HFF-Myc (cell line): ENCODE measurements around the gene TAF10.
A peak's percentile ranks its signal among the peaks of the same experiment; 100 is the strongest.

Source experiments
- DNase-seq: peaks from one replicate; pipeline ENCODE4 v3.0.0-alpha.2; 2011; ENCODE audit warnings: low read depth; ENCODE audit errors: extremely low read depth
- H3K4me3 ChIP-seq: replicated peaks from 2 replicates; pipeline ENCODE4 v1.5.1; 2011; ENCODE audit warnings: low read depth, mild to moderate bottlenecking, control low read depth, low read length
- TF ChIP-seq, protein P1 (sequence below): IDR thresholded peaks from 2 replicates; pipeline ENCODE4 v1.5.1; 2012; ENCODE audit warnings: mild to moderate bottlenecking, low read depth, low read length, control low read depth; ENCODE audit errors: missing control alignments

The TAF10 gene

DNA sequence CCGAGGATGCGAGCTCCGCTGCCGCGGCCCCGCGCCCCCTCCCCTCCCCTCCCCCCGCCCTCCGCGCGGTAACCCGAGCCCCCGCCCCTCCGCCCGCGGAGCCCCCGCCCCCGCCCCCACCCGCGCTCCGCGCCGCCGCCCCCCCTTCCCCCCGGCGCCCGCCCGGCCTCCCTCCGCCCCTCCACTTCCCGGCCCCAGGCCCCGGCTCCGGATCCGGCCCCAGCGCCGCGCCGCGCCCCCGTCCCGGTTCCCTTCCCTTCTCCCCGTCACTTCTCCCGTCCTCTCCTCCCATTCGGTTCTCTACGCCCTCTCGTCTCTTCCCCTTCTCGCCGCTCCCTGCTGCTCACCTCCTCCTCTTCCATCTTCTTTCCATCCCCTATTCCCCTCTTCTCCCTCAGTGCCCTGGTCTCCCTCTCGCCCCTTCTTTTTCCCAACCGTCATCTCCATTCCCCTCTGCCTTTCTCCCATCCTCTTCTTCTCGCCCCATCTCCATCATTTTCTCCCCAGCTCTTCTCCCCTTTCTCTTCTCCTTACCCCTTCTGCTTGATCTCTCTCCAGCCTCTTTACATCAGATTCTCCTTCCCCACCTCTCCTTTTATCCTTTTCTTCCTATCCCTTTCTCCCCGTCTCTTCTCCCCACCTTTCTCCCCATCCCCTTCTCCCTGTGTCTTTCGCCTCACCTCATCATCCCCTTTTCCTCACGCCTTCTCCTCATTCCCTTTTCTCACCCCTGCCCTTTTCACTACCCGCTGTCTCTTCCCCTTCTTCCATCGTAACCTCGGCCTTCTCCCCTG, 44.0 kb upstream of the TAF10 start, which contains the start of gene DCHS1:
DCHS1 (minus strand) TSS at position 20 of the 794 bp plus-strand sequence. CDS start 14,196 bp downstream, outside the sequence.
- no peak for DNase-seq
- H3K4me3 ChIP-seq = peak within 1 kb of the TSS; percentile 34
- TF ChIP-seq, protein P1, sequence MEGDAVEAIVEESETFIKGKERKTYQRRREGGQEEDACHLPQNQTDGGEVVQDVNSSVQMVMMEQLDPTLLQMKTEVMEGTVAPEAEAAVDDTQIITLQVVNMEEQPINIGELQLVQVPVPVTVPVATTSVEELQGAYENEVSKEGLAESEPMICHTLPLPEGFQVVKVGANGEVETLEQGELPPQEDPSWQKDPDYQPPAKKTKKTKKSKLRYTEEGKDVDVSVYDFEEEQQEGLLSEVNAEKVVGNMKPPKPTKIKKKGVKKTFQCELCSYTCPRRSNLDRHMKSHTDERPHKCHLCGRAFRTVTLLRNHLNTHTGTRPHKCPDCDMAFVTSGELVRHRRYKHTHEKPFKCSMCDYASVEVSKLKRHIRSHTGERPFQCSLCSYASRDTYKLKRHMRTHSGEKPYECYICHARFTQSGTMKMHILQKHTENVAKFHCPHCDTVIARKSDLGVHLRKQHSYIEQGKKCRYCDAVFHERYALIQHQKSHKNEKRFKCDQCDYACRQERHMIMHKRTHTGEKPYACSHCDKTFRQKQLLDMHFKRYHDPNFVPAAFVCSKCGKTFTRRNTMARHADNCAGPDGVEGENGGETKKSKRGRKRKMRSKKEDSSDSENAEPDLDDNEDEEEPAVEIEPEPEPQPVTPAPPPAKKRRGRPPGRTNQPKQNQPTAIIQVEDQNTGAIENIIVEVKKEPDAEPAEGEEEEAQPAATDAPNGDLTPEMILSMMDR = no peak

DNA sequence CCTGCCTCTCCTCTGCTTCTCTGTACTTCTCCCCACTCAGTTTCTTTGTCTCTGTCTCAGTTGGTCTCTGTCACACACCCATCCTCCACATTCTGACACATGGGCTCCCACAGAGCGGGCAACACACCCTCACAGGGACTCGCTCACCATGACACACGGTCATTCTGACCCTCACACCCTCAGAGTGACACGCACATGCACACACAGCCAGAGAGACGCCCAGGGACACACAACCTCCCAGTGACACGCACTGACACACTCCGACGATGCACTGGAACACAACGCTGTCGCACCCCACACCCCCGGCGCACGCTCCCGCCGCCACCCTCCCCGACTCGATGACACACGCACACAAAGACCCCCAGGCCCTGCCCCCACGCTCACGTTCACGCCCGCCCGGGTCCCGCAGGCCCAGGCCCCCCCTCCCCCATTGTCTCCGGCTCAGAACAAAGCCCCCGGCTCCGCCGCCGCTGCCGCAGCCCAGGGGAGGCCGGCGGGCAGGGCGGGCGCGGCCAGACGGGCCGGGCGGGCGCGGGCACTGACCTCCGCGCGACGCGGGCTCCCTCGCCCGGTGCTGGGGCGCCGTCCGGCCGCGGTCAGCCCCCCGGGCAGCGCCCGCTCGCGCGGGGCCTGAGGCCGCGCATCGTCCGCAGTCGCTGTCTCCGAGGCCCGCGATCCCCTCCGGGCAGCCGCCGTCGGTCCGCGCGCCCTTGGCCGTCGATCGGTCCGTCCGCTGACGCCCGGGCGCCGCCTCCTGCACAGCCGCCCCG, 43.2 kb upstream of the TAF10 start:
- peak overlapping the region; percentile 34 for H3K4me3 ChIP-seq
- TF ChIP-seq, protein P1 = no peak
- no peak for DNase-seq

DNA sequence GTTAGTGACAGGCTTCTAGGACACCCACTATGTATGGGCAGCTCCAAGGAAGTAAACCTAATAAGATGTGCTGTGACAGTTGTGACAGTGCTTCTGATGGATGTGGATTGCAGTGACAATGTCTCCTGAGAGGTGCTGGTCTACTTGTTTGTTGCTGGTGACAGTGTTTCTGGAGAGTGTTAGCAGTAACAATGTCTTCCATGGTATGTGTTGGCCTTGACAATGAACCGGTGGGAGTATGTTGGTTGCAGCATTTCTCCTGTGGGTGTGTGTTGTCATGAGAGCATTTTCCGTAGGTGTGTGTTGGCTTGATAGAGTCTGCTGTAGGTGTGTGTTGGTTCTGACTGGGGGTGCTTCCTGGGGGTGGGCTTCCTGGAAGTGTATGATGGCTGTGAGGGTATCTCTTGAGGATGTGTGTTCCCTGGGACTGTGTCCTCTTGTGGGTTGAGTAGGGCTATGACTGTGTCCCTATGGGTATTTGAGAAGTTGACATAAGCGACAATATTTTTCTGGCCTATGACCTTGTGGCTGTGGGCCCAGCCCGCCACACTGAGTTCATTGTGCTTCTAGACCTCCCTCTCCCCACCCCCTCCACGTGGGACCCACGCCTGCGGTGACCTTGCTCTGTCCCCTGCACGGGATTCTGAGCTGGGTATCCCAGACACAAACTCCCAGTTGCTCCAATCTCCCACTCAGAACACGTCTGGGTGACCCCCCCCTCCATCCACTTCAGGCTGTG, 42.4 kb upstream of the TAF10 start:
- TF ChIP-seq, protein P1 = no peak
- peak overlapping the region; percentile 34 for H3K4me3 ChIP-seq
- no peak for DNase-seq

DNA sequence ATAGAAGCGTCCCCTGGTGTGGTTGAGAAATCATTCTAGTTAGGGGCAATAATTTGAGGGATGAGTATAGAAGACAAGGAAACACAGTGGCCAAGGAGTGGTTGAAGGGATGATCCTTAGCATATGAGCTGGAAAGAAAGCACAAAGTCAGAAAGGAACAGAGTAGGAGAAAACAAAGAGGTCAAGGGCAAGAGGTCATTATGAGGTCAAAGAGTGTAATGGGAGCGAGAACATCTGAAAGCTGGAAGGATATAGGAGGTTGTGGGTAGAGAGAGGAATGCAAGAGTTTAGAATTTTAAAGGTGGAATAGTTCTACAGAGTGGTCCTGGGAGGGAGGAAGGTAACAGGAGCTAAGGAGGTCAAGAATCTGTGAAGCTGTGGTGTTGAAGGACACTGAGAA, 41.6 kb upstream of the TAF10 start:
- no peak overlapping the region for H3K4me3 ChIP-seq
- DNase-seq = no peak
- TF ChIP-seq, protein P1 = no peak

DNA sequence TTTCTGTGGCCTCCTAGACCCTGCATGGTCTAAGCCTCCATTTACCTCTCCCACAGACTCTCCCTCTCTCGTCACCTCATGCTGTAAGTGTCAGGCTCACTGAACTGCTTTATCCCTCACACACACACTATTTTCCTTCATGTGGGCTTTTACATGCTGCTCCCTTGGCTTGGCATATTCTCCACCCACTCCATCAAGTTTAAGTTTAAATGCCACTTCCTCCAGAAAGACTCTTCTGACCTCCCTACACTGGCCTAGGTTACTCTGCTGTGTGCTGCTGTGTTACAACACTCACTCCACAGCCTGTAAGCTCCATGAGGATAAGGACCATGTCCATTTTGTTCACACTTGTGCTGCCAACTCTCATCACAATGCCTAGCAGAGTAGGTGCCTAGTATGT, 41.1 kb upstream of the TAF10 start:
- TF ChIP-seq, protein P1 = no peak
- DNase-seq = no peak
- H3K4me3 ChIP-seq = no peak overlapping the region

DNA sequence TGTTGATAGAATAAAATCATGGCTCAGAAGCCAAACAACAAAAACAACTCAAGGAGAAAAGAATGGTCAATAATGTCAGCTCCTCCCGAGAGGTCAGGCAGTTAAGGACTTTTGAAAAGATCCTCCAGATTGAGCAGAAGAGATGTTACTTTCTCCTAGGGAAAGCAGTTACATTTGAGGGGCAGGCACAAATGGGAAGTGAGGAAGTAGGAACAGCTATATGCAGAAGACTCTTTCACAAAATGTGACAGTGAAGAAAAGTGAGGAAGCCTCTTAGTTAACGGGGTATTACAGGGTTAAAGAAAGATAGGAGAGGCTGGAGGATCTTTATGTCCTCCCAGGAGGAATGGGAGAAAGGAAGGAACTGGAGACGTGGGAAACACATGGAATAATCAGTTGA, 40.2 kb upstream of the TAF10 start:
- H3K4me3 ChIP-seq = no peak overlapping the region
- TF ChIP-seq, protein P1 = no peak
- no peak for DNase-seq
